CD4-positive, alpha-beta T cell treated with Interleukin-4 for 1 hour (primary cell): ENCODE results near the gene CHRNB4.
A peak's percentile ranks its signal among the peaks of the same experiment; 100 is the strongest.

Experiments used
- DNase-seq, 2 donors: peaks; one replicate each; pipeline ENCODE4 v3.0.0-alpha.2; 2020 to 2022

CHRNB4 gene

GRCh38 chr15:78668987-78669386, 28.0 kb upstream of the CHRNB4 start:
- DNase-seq: no peak

DNA sequence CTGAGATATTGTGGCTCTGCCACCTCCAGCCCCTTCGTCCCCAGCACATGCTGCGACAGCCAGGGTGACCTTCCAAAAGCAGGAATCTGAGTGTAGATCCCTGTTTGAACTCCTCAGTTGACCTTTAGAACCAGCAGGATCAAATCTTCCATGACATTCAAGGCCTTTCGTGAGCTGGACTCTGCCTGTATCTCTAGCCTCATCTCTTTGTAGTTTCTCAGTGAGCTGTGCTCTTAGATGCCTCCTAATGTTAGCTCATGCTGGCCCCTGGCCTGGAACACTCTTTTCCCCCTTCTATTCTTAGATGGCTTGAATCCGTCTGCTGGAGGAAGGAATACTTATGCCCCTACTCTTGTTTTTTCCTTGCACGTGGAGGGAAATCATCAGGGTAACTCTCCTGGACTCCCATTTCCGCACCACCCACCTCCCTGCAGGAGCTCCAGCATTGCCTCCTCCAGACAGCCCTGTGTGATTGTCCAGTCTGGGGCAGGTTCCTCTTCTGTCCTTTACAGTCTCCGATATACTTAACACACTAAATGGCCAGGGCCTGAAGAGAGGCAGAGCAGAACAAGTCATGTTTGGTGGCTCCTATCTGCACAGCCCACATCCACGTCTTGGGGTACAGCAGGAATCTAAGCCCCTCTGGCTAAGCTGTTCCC, 26.7 kb upstream of the CHRNB4 start:
- no peak for DNase-seq

DNA sequence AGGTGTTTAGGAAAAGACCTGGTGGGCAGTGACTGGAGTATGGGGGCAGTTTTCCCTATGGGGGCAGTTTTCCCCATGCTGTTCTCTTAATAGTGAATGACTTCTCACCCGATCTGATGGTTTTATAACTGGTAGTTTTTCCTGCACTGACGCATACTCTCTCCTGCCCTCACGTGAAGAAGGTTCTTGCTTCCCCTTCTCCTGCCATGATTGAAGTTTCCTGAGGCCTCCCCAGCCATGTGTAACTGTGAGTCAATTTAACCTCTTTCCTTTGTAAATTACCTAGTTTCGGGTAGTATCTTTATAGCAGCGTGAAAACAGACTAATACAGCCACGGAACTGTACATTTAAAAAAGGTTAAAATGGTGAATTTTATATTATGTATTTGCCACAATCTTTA, 25.0 kb upstream of the CHRNB4 start:
- DNase-seq: no peak

DNA sequence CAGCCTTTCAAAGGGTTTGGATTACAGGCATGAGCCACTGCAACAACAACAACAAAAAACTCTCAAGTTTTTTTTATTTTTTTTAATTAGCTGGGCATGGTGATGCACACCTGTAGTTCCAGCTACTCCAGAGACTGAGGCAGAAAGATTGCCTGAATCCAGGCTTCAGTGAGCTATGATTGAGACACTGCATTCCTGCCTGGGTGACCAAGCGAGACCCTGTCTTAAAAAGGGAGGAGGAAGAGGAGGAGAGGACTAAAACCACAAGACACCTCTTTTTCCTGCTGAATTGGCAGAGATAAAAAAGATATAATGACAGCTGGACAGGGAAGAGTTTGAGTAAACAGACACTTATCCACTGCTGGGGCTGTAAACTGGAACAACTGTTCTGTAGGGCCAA, 22.7 kb upstream of the CHRNB4 start:
- no peak for DNase-seq

DNA sequence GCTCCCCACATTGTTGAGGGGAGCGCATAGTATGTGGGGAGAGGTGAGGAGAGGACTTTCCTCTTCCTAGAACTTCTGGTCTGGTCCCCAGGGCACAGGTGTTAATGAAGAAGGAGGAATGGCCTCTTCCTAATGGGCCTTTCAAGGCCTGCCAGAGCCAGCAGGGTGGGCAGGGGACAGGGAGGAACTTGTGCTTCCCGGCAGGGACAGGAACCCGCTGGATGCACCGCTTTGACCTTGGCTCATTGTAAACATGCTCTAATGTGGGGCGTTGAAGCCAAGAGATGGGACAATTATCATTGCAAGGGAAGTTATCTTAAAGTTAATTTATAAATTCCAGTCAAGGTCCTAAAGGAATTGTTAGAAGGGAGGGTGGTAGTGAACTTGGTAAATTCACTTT, 21.0 kb upstream of the CHRNB4 start:
- no peak for DNase-seq

- DNase-seq: no peak
These were observed 20.0 kb upstream of the CHRNB4 start for GRCh38 chr15:78661001-78661400.

DNA sequence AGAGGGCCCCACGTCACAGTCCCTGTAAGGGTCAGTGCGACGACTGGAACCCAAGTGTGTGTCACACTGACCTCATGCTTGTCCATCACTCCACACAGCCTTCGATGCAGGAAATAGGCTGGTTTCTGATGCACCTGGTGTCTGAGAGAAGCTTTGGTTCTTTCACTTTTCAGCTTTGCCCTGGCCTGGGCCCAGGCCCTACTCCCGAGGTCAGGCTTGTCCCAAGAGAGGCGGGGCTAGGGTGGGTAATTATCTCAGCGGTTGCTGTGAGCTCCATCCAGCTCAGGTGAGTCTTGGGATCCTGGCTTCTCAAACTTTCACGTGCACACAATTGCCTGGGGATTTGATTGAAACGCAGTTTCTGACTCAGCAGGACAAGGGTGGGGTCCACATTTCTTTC, 19.6 kb upstream of the CHRNB4 start:
- DNase-seq: no peak

DNA sequence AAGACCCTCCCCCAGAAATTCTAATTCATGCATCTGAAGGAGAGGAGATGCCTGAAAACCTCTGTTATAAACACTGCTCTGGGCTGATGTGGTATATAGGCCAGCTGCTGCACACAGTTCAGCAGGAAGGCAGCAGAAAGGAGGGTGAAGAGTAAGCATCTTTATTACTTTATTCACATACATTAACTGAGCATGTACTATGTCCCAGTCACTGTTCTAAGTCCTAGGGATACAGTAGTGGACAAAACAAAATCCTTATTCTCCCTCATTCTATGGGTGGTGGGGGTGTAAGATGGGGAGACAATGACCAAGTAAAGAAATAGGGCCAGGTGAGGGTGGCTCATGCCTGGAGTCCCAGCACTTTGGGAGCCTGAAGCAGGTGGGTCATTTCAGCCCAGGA, 17.8 kb upstream of the CHRNB4 start:
- DNase-seq: no peak

DNA sequence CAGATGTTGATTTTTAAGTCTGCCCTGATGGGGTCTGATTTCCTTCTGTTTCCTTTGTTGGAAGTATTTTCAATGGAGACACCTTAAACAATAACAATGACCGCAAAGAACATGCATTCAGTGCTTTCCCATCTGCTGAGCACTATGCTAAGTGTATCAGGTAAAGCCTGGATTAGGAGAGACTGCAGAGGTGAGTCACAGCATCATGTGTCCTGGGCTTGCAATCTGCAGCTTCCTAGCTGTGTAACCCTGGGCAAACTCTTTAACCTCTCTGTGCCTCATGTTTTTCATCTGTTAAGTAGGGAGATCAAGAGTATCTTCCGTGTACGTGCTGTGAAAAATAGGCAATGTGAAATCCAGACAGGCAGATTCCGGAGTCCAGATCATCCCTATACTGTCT, 13.3 kb upstream of the CHRNB4 start:
- no peak for DNase-seq

DNA sequence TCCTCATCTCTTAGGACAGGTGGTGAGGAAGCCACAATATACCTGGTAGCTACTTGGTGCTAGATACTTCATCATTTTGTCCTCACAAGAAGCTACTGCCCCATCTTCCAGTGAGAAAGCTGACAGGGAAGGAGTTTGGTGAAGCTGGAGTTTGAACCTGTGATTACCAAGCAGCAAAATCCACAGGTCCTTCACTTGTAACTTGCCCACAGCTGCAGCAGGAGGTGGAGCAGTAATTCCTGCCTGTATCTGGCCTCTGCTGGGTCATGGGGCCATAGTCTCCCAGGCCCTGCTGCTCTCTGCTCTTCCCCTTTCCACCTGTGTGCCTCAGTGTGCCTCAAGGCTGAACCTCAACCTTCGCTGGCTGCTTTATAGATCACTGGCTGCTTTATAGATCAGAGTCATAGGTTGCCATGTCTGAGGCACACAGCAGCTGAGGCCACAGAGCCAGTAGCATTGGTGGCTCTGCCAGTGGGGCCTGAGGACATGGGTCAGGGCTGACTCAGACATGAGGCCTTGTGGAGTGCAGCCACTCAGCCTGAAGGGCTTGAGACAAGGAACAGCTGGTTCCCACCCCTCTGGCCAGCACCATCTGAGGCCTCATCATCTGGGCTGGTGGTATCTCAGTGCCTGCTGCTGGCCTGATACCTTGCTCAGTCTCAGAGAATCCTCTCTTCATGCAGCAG, 11.1 kb upstream of the CHRNB4 start:
- no peak for DNase-seq

DNA sequence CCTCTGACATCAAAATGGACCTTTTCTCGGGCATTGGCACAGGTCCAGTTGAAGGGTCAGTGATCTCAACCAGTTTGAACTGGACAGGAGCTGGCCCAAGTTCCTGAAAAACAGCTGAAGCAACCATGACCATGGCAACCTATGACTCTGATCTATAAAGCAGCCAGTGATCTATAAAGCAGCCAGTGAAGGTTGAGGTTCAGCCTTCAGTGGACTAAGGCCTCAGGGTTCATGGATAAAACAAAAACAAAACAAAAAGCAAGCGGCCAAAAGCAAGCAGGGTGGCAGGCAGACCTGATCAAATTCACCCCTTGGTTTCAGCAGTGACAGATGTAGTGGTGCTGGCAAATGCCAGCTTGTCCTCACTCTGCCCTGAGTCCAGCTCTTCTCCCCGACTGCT, 10.0 kb upstream of the CHRNB4 start:
- DNase-seq: no peak

- no peak for DNase-seq
These were observed 9.0 kb upstream of the CHRNB4 start for GRCh38 chr15:78650022-78650421.

DNA sequence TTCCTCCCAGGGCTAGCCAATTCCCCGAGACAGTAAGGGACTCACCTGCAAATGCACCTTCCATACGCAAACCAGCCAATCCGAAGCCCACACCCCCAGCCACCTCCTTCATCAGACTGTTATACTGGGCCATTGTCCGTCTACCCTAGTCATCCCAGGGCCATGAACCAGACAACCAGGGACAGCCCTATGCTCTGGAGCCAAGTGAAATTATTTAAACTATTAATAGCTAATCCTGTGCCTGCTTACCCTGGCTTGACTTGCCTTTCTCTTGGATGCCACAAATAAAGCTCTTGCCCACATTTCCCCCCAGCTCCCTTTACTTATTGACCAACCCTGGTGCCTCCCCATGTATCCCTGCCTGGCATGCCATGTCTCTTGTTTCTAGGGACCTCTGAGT, 4.0 kb upstream of the CHRNB4 start:
- DNase-seq: no peak

GRCh38 chr15:78642331-78642730, 1.3 kb upstream of the CHRNB4 start:
- no peak for DNase-seq

GRCh38 chr15:78641749-78642275, 802 bp upstream of the CHRNB4 start:
- no peak for DNase-seq

GRCh38 chr15:78640527-78641101, 396 bp downstream of the CHRNB4 start:
- DNase-seq: no peak

DNA sequence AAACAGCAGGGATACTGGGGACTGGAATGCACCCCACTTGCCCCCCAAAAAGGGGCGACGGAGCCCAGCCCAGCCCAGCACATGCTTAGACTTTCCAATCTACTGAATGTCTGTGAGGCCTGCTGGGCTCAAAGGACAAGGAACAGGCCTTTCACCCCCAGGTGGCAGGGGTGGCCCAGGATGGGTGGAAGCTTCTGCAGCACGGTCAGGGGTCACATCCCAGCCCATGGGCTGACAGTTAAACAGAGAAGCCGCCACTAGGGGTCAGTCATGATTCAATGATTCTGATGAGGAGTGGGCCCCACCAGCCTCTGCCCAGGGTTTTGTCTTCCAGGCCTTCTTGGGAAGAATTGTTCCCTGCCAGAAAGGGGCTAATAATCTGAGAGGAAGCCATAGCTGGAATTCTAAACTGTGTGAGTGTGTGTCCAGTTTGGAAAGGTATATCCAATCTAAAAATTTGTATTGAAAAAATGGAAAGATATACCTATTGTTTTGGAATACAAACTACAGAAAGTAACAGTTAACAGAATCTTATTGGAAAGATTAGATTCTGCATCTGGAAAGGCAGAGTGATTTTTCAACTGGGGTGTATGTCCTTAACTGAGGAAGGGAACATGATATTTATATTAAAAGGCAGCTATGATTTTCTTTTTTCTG, 2.2 kb downstream of the CHRNB4 start:
- DNase-seq: peak; percentile 21 to 38

- no peak for DNase-seq
These were observed 3.1 kb downstream of the CHRNB4 start for GRCh38 chr15:78637776-78638435.

- no peak for DNase-seq
These were observed 4.6 kb downstream of the CHRNB4 start for GRCh38 chr15:78636378-78636859.

- no peak for DNase-seq
These were observed 5.7 kb downstream of the CHRNB4 start for GRCh38 chr15:78635346-78635745.

GRCh38 chr15:78634210-78635145, 6.5 kb downstream of the CHRNB4 start:
- no peak for DNase-seq

DNA sequence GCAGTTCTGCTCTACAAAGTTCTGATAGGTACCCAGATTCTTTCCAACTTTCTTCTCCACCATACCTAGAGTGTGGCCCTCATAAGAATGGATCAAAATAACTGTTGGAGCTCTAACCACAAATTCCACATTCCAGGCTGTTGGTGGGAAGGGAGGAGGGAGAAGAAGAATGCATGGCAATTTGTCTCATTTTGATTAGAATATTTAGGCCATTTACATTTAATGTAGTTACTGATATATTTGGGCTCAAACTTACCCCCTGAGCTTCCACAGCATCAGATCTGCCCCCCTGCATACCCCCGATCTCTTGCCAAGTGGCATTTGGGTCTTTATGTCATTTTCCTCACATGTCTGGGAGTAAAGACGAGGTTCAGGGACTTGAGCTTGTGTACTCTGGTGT, 7.7 kb downstream of the CHRNB4 start:
- DNase-seq: no peak
